ENCODE results near the gene TGFB3. TPM values are rescaled to one million over a fixed set of nuclear protein-coding genes. Genes with fewer than 3 reads are reported as not detected.
"Not testable (repeated sequence)": the region's sequence is repeated elsewhere in the genome, so short reads cannot be mapped to it uniquely, and the experiment has no call there.

TGFB3 gene
- polyA plus RNA-seq, 1 donor from 2014 or later = 1.3 TPM

GRCh38 chr14:76011930-76012329 lies 30.1 kb upstream of the TGFB3 start:
- no peak overlapping the region for H3K4me2 ChIP-seq (ENCODE audit: low read length)
- H3K79me2 ChIP-seq (replicated peaks; ENCODE audit: insufficient read depth, low read length) = peaks cover 3% of the 10 kb centered on the region
- H3K4me3 ChIP-seq (ENCODE audit: low read length) = no peak overlapping the region
- H3K27me3 ChIP-seq (ENCODE audit: insufficient read depth, low read depth, low read length) = no peaks in the 10 kb centered on the region
- H3K36me3 ChIP-seq (ENCODE audit: insufficient read depth, low read length) = peaks cover 7% of the 10 kb centered on the region
- H3K9me3 ChIP-seq (ENCODE audit: low read length) = no peaks in the 10 kb centered on the region
- H3K27ac ChIP-seq (ENCODE audit: low read length) = no peak overlapping the region
- H3F3A ChIP-seq (ENCODE audit: insufficient read depth, low read length, poor library complexity, severe bottlenecking) = no peaks in the 10 kb centered on the region
- H3K9ac ChIP-seq (ENCODE audit: low read length) = no peak overlapping the region
- no peaks in the 10 kb centered on the region for H3K9me2 ChIP-seq (ENCODE audit: insufficient read depth, low read length)
- H2AFZ ChIP-seq (ENCODE audit: low read depth, low read length) = no peak overlapping the region
- TF ChIP-seq MXI1 (conservative IDR thresholded peaks at IDR 0.05; ENCODE audit: poor library complexity, severe bottlenecking) = no peak
- no peak for TF ChIP-seq TAF1 (IDR thresholded peaks at IDR 0.05; ENCODE audit: low read depth)
- TF ChIP-seq RAD21 (conservative IDR thresholded peaks at IDR 0.05) = no peak
- TF ChIP-seq POLR2AphosphoS5 (IDR thresholded peaks at IDR 0.05) = no peak
- no peak for TF ChIP-seq CTCF (IDR thresholded peaks at IDR 0.05; ENCODE audit: poor library complexity, severe bottlenecking)
- no peak for TF ChIP-seq EP300 (conservative IDR thresholded peaks at IDR 0.05; ENCODE audit: poor library complexity, severe bottlenecking)
- TF ChIP-seq EZH2 (IDR thresholded peaks at IDR 0.05; ENCODE audit: borderline replicate concordance, insufficient read depth, low read length, poor library complexity, severe bottlenecking) = no peak
- no peak for TF ChIP-seq REST (IDR thresholded peaks at IDR 0.05; ENCODE audit: borderline replicate concordance)
- TF ChIP-seq SMC3 (conservative IDR thresholded peaks at IDR 0.05; ENCODE audit: poor library complexity) = no peak
- H4K20me1 ChIP-seq (ENCODE audit: insufficient read depth) = no peaks in the 10 kb centered on the region

GRCh38 chr14:76009627-76010026 lies 27.8 kb upstream of the TGFB3 start:
- H3F3A ChIP-seq (ENCODE audit: insufficient read depth, low read length, poor library complexity, severe bottlenecking); H4K20me1 ChIP-seq (ENCODE audit: insufficient read depth); H3K27me3 ChIP-seq (ENCODE audit: insufficient read depth, low read depth, low read length); H3K4me3 ChIP-seq (ENCODE audit: low read length); H3K27ac ChIP-seq (ENCODE audit: low read length); H3K79me2 ChIP-seq (replicated peaks; ENCODE audit: insufficient read depth, low read length); H3K9me3 ChIP-seq (ENCODE audit: low read length); H3K9ac ChIP-seq (ENCODE audit: low read length); H3K9me2 ChIP-seq (ENCODE audit: insufficient read depth, low read length); H3K4me2 ChIP-seq (ENCODE audit: low read length); H2AFZ ChIP-seq (ENCODE audit: low read depth, low read length): not testable (repeated sequence)
- H3K36me3 ChIP-seq (ENCODE audit: insufficient read depth, low read length) = peaks cover 14% of the 10 kb centered on the region

GRCh38 chr14:76007852-76008251 lies 26.1 kb upstream of the TGFB3 start:
- Histone ChIP-seq H2AFZ (ENCODE audit: low read depth, low read length) (no peak overlapping the region), H4K20me1 (ENCODE audit: insufficient read depth) (no peaks in the 10 kb centered on the region)
- TF ChIP-seq MXI1 (conservative IDR thresholded peaks at IDR 0.05; ENCODE audit: poor library complexity, severe bottlenecking) (no peak), EZH2 (IDR thresholded peaks at IDR 0.05; ENCODE audit: borderline replicate concordance, insufficient read depth, low read length, poor library complexity, severe bottlenecking) (no peak), EP300 (conservative IDR thresholded peaks at IDR 0.05; ENCODE audit: poor library complexity, severe bottlenecking) (no peak), RAD21 (conservative IDR thresholded peaks at IDR 0.05) (no peak), CTCF (IDR thresholded peaks at IDR 0.05; ENCODE audit: poor library complexity, severe bottlenecking) (no peak), REST (IDR thresholded peaks at IDR 0.05; ENCODE audit: borderline replicate concordance) (no peak), SMC3 (conservative IDR thresholded peaks at IDR 0.05; ENCODE audit: poor library complexity) (no peak)

More at GRCh38 chr14:76007852-76008251, 26.1 kb upstream of the TGFB3 start:
- Histone ChIP-seq H3K36me3 (ENCODE audit: insufficient read depth, low read length) (peaks cover 14% of the 10 kb centered on the region), H3K9me2 (ENCODE audit: insufficient read depth, low read length) (no peaks in the 10 kb centered on the region), H3K4me3 (ENCODE audit: low read length) (no peak overlapping the region), H3K79me2 (replicated peaks; ENCODE audit: insufficient read depth, low read length) (no peaks in the 10 kb centered on the region), H3F3A (ENCODE audit: insufficient read depth, low read length, poor library complexity, severe bottlenecking) (no peaks in the 10 kb centered on the region), H3K4me2 (ENCODE audit: low read length) (no peak overlapping the region), H3K27ac (ENCODE audit: low read length) (no peak overlapping the region), H3K9ac (ENCODE audit: low read length) (no peak overlapping the region), H3K27me3 (ENCODE audit: insufficient read depth, low read depth, low read length) (no peaks in the 10 kb centered on the region), H3K9me3 (ENCODE audit: low read length) (no peaks in the 10 kb centered on the region)
